ENCODE data around the gene SCARF2.
"Not testable (repeated sequence)": the region's sequence is repeated elsewhere in the genome, so short reads cannot be mapped to it uniquely, and the experiment has no call there.

SCARF2 gene

DNA sequence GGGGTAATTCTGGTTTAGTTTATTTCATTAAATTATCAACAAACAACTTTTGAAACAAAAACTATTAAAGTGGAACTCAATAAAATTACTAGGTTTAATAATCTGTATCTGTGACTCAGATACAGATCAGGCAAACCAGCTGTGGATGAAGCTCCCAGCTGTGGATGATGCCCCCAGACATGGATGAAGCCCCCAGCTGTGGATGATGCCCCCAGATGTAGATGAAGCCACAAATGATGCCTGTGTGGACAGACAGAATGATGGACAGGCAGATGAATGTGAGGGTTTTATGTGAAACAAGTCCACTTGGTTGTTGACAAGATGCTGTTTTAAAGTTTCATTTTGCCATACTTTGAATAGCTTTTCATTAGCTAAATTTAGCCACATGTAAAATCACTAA, 49.4 kb downstream of the SCARF2 start:
- no peak for DNase-seq

DNA sequence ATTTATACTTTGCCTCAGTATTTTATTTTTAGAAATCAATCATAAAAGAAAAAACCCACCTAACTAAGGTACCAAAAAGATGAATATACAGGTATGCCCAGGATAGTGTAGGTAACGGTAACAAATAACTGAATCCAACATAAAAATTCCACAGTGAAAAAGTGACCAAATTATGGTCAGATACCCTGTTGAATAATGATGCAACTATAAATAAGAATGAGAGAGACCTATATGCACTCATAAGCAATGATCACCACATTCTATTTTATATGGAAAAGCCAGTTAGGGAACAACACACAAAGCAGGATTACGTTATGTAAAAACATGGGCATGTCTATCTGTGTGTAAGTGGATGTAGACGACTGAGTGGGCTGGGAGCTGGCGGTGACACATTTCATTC, 50.7 kb downstream of the SCARF2 start:
- DNase-seq = no peak

DNA sequence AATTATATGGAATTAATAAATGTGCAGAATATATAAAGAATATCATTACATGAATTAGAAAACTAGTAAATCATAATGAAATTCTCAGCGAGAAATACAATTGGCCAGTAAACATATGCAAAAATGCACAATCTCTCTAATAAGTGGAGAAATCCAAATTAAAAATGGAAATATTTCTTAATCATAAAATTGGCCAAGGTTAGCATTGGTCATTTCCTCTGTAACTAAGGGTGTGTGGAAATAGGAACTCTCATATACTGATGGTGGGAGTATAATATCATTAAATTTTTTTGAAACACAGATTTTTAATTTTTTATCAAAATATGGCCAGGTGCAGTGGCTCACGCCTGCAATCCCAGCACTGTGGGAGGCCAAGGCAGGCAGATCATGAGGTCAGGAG, 51.3 kb downstream of the SCARF2 start:
- no peak for DNase-seq

DNA sequence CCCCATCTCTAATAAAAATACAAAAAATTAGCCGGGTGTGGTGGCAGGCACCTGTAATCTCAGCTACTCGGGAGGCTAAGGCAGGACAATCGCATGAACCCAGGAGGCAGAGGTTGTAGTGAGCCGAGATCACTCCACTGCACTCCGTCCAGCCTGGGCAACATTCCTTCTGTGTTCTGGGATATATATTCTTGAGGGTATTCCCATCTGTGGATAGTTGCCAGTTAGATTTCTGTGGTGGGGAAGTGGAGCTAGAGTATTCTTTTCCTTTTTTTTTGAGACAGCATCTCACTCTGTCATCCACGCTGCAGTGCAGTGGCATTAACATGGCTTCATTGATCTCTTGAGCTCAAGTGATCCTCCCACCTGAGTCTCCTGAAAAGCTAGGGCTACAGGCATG, 52.8 kb downstream of the SCARF2 start:
- no peak for DNase-seq

DNA sequence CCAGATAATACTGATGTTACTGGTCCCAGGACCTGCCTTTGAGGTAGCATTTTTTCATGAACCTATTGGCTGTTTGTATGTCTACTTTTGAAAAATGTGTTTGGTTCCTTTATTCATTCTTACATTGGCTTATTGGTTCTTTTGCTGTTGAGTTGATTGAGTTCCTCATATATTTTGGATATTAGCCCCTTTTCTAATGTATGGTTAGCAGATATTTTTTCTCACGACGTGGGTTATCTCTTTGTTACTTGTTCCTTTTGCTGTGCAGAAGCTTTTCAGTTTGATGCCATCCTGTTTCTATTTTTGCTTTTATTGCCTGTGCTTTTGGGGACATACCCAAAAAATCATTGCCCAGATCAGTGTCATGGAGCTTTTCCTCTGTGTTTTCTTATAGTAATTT, 53.5 kb downstream of the SCARF2 start:
- DNase-seq = no peak

DNA sequence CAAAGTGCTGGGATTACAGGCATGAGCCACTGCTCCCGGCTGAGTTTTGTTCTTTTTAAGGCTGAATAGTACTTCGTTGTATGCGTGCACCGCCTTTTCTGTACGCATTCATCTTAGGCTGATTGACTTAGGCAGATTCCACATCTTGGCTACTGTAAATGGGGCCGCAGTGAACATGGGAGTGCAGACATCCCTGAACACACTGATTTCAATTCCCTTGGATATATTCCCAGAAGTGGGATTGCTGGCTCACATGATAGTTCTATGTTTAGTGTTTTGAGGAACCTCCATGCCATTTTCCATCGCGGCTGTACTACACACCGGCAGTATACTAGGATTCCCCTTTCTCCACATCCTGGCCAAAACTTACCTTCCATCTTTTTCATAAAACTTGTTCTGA, 54.1 kb downstream of the SCARF2 start:
- DNase-seq = no peak

DNA sequence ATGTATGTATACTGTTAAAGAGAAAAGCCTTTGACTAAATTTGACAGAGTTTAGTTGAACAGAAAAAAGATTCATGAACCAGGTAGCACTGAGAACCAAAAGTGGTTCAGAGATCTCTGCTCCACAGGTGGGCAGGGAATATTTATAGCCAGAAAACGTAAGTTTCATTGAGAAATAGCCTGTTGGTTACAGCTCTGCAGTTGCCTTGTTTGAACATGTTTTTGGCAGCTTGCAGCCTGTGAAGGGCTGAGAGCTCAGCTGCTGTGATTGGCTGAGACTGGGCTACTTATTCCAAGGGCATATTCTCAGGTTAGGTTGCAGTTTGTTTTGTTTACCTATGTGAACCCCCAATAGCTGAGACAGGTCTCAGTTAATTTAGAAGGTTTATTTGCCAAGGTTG, 57.1 kb downstream of the SCARF2 start:
- DNase-seq = peak; percentile 37

DNA sequence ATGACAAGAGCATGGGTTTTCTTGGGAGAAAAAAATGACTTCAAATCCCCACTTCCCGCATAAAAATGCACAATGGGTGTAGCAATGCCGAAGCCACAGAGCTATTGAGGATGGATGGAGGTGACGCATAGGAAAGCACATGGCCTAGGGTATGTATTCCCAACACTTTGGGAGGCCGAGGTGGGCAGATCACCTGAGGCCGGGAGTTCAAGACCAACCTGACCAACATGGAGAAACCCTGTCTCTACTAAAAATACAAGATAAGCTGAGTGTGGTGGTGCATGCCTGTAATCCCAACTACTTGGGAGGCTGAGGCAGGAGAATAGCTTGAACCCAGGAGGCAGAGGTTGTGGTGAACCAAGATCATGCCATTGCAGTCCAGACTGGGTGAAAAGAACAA, 58.9 kb downstream of the SCARF2 start:
- DNase-seq = not testable (repeated sequence)

DNA sequence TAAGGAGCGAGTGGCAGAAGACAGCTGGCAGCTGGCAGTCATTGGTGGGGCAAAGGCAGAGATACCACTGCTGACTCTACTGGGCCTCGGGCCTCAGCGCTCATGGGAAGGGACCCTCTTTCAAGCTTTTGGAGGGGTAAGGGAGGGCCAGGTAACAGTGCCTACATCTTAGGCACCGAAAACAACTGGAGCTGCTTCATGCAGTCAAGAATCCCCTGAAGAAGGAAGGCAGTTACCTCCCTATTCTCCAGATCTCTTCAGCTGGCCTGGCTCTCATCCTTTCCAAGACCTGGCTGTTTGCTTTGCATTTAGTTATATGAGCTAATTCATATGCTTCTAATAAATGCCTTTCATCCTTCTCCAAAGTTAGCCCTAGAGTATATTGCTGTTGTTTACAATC, 59.5 kb downstream of the SCARF2 start:
- DNase-seq = no peak

DNA sequence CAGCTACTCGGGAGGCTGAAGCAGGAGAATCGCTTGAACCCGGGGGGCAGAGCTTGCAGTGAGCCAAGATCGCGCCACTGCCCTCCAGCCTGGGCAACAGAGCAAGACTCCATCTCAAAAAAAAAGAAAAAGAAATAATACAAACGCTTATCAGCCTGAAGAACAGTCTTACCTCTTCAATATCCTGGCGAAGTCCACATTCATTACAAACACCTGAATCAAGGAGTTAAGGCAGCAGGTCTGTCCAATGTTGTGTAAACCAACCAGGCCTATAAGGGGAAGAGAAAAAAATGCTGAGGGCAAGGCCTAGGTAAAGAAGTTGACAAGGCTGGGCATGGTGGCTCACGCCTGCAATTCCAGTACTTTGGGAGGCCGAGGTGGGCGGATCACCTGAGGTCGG, 60.6 kb downstream of the SCARF2 start:
- not testable (repeated sequence) for DNase-seq

DNA sequence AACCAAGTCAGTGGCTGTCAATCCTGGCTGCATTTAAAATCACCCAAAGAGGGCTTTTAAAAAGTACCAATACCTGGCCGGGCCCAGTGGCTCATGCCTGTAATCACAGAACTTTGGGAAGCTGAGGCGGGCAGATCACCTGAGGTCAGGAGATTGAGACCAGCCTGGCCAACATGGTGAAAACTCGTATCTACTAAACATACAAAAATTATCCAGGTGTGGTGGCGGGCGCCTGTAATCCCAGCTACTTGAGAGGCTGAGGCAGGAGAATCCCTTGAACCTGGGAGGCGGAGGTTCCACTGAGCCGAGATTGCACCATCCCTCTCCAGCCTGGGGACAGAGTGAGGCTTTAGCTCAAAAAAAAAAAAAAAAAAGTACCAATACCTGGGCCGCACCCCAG, 61.3 kb downstream of the SCARF2 start:
- not testable (repeated sequence) for DNase-seq

All from NCI-H2171 (cell line).